ENCODE measurements around the gene MRM1.

- TF ChIP-seq POLR2A (IDR thresholded peaks at IDR 0.05) (no peak), CTCF (IDR thresholded peaks at IDR 0.05) (no peak)
Measured at GRCh38 chr17:36631022-36631421, 29.6 kb downstream of the MRM1 start.

All from ovary (tissue), 3 donors.